GM18526 (cell line): ENCODE results near the gene RBM10.

Source experiments
- POLR2A ChIP-seq: IDR thresholded peaks from 3 replicates; pipeline ENCODE4 v1.6.1; 2011; ENCODE audit not compliant: insufficient read length; ENCODE audit errors: extremely low read depth

Gene RBM10

GRCh38 chrX:47201345-47201944 is 56.4 kb downstream of the RBM10 start:
- no peak for TF ChIP-seq POLR2A

- no peak for TF ChIP-seq POLR2A
These were observed 57.3 kb downstream of the RBM10 start for GRCh38 chrX:47202316-47202715.

GRCh38 chrX:47202877-47203276 is 57.9 kb downstream of the RBM10 start:
- no peak for TF ChIP-seq POLR2A

GRCh38 chrX:47204970-47205369 is 59.9 kb downstream of the RBM10 start:
- no peak for TF ChIP-seq POLR2A

GRCh38 chrX:47206316-47206715 is 61.3 kb downstream of the RBM10 start:
- no peak for TF ChIP-seq POLR2A

- no peak for TF ChIP-seq POLR2A
These were observed 63.1 kb downstream of the RBM10 start for GRCh38 chrX:47208108-47208507.

- no peak for TF ChIP-seq POLR2A
These were observed 64.7 kb downstream of the RBM10 start for GRCh38 chrX:47209508-47210238.

GRCh38 chrX:47210661-47211425 is 65.8 kb downstream of the RBM10 start:
- no peak for TF ChIP-seq POLR2A

GRCh38 chrX:47212381-47213293 is 67.6 kb downstream of the RBM10 start:
- no peak for TF ChIP-seq POLR2A

- peak; percentile 4 for TF ChIP-seq POLR2A
These were observed 69.5 kb downstream of the RBM10 start for GRCh38 chrX:47214435-47215077.

GRCh38 chrX:47215291-47215900 is 70.4 kb downstream of the RBM10 start:
- TF ChIP-seq POLR2A, result no peak

- TF ChIP-seq POLR2A, result no peak
These were observed 71.4 kb downstream of the RBM10 start for GRCh38 chrX:47216393-47216925.

- no peak for TF ChIP-seq POLR2A
These were observed 72.3 kb downstream of the RBM10 start for GRCh38 chrX:47217121-47217851.
